Astrocyte (in vitro differentiated cells and primary cell): ENCODE results near the gene CST3.

Experiments
- CTCF ChIP-seq: IDR thresholded peaks from 2 replicates; pipeline ENCODE4 v1.5.1; 2011; ENCODE audit warnings: low read depth, mild to moderate bottlenecking, inconsistent platforms, low read length, moderate library complexity; ENCODE audit not compliant: insufficient read depth
- EZH2 ChIP-seq: IDR thresholded peaks from 2 replicates; pipeline ENCODE4 v1.6.1; 2012; ENCODE audit warnings: mild to moderate bottlenecking, low read length, inconsistent platforms; ENCODE audit not compliant: insufficient read depth

- no peak for TF ChIP-seq CTCF
- TF ChIP-seq EZH2: no peak
These were observed 14.9 kb downstream of the CST3 start for GRCh38 chr20:23622839-23623343.
